ENCODE measurements around the gene JAZF1. TPM values are rescaled to one million over a fixed set of nuclear protein-coding genes. Genes with fewer than 3 reads are reported as not detected.

The JAZF1 gene
- total and polyA plus RNA-seq, 2 of the 4 experiments (the other 2 are of a cell fraction), result 8.4 to 10.5 TPM

- H3K4me2 ChIP-seq (ENCODE audit: low read depth, low read length), result no peak overlapping the region
- peaks cover 3% of the 10 kb centered on the region; the same call in 1 of the 2 replicates for H3K9me1 ChIP-seq (ENCODE audit: insufficient read depth, low read length)
- H3K18ac ChIP-seq (ENCODE audit: low read depth, low read length), result no peak overlapping the region
- H3K79me1 ChIP-seq (ENCODE audit: low read depth in 1 of 2, low read length in 2 of 2), result peaks cover 7 to 9% of the 10 kb centered on the region in 2 experiments; a peak in 1 of 4 replicates
- ChIA-PET POLR2A (ENCODE audit: unreplicated experiment) (no interaction called here), CTCF (no interaction called here)
- H4K8ac ChIP-seq (ENCODE audit: low read depth in 2 of 2, low read length in 2 of 2), result no peak overlapping the region
- no peaks in the 10 kb centered on the region for H3K36me3 ChIP-seq (ENCODE audit: control insufficient read depth, insufficient read depth, low read length)
- H2BK20ac ChIP-seq (ENCODE audit: low read depth, low read length), result no peak overlapping the region
- no peak overlapping the region for H3K56ac ChIP-seq (ENCODE audit: extremely low read depth, insufficient read depth, low read length)
- dilution Hi-C loops (cut with HindIII; ENCODE audit: low sequenced_read_pairs, unreplicated experiment), result no loop called here
- H2AK9ac ChIP-seq (replicated peaks; ENCODE audit: low read depth, low read length, poor library complexity), result no peak overlapping the region
- in situ Hi-C loops (cut with MboI; ENCODE audit: low sequenced_read_pairs), result no loop called here
- H4K5ac ChIP-seq (ENCODE audit: low read depth, low read length), result no peak overlapping the region
- H3K9ac ChIP-seq (ENCODE audit: low read depth, low read length), result no peak overlapping the region
- no peaks in the 10 kb centered on the region for H3K9me3 ChIP-seq (ENCODE audit: control insufficient read depth, insufficient read depth, low read length)
- no peak overlapping the region for H4K91ac ChIP-seq (ENCODE audit: insufficient read depth, low read depth, low read length)
- no TSS peak for BruUV-seq (replicated peaks)
- no peak overlapping the region for H2BK120ac ChIP-seq (ENCODE audit: low read depth, low read length)
- no peak overlapping the region for H2BK15ac ChIP-seq (ENCODE audit: low read depth, low read length)
- H3K4me1 ChIP-seq (ENCODE audit: control insufficient read depth, insufficient read depth, low read length), result 0 out of 2 replicates have a peak, but pooled peaks cover 2% of the 10 kb centered on the region
- no peak overlapping the region for H2AK5ac ChIP-seq (ENCODE audit: low read depth, low read length)
- DNase-seq (no peak), ATAC-seq (ENCODE audit: low read depth) (no peak)
- 0 out of 2 replicates have a peak, but pooled peaks cover 9% of the 10 kb centered on the region for H4K20me1 ChIP-seq (ENCODE audit: insufficient read depth, low read length)
- H3K4me3 ChIP-seq (ENCODE audit: insufficient read depth, low read depth, low read length), result no peak overlapping the region
- no peak overlapping the region for H2BK5ac ChIP-seq (ENCODE audit: low read depth, low read length, poor library complexity, severe bottlenecking)
- H3K27me3 ChIP-seq (ENCODE audit: control insufficient read depth, insufficient read depth, low read length), result no peaks in the 10 kb centered on the region
- no peak overlapping the region for H3K4ac ChIP-seq (ENCODE audit: low read depth, low read length)
- no peak overlapping the region for H3K14ac ChIP-seq (replicated peaks; ENCODE audit: low read depth, low read length)
- intact Hi-C loops (cut with micrococcal nuclease), result no loop called here
- H3K27ac ChIP-seq (ENCODE audit: insufficient read depth, low read length), result no peak overlapping the region
- WGBS, 2 experiments (ENCODE audit: extremely low coverage in 2 of 2, insufficient read length in 1 of 2), result 83% methylated on average over 1 of the region's 17 CpGs; no CpG with 5 or more reads in 1 of the 2 experiments
- H2AFZ ChIP-seq (replicated peaks; ENCODE audit: low read length, poor library complexity), result no peak overlapping the region
- no peak overlapping the region for H3K23ac ChIP-seq (ENCODE audit: low read depth, low read length)
- no peak for TF ChIP-seq MXI1 (IDR thresholded peaks at IDR 0.05; ENCODE audit: borderline replicate concordance, low read depth, low read length)
- TF ChIP-seq, protein P1, sequence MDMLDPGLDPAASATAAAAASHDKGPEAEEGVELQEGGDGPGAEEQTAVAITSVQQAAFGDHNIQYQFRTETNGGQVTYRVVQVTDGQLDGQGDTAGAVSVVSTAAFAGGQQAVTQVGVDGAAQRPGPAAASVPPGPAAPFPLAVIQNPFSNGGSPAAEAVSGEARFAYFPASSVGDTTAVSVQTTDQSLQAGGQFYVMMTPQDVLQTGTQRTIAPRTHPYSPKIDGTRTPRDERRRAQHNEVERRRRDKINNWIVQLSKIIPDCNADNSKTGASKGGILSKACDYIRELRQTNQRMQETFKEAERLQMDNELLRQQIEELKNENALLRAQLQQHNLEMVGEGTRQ (IDR thresholded peaks at IDR 0.05; ENCODE audit: low read depth, low read length), result no peak
- TF ChIP-seq RAD21 (IDR thresholded peaks at IDR 0.05; ENCODE audit: low read length), result no peak
- no peak for TF ChIP-seq CHD1 (IDR thresholded peaks at IDR 0.05; ENCODE audit: low read depth, low read length)
- TF ChIP-seq RFX5 (IDR thresholded peaks at IDR 0.05; ENCODE audit: low read depth, low read length), result no peak
- no peak for TF ChIP-seq RCOR1 (IDR thresholded peaks at IDR 0.05; ENCODE audit: insufficient replicate concordance, low read length)
- TF ChIP-seq, protein P2, sequence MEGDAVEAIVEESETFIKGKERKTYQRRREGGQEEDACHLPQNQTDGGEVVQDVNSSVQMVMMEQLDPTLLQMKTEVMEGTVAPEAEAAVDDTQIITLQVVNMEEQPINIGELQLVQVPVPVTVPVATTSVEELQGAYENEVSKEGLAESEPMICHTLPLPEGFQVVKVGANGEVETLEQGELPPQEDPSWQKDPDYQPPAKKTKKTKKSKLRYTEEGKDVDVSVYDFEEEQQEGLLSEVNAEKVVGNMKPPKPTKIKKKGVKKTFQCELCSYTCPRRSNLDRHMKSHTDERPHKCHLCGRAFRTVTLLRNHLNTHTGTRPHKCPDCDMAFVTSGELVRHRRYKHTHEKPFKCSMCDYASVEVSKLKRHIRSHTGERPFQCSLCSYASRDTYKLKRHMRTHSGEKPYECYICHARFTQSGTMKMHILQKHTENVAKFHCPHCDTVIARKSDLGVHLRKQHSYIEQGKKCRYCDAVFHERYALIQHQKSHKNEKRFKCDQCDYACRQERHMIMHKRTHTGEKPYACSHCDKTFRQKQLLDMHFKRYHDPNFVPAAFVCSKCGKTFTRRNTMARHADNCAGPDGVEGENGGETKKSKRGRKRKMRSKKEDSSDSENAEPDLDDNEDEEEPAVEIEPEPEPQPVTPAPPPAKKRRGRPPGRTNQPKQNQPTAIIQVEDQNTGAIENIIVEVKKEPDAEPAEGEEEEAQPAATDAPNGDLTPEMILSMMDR (conservative IDR thresholded peaks at IDR 0.05; ENCODE audit: low read depth, low read length), result no peak
- TF ChIP-seq MAZ (IDR thresholded peaks at IDR 0.05; ENCODE audit: borderline replicate concordance, low read depth, low read length), result no peak
- TF ChIP-seq POLR2A (IDR thresholded peaks at IDR 0.05; ENCODE audit: low read depth, low read length), result no peak
- TF ChIP-seq CEBPB (IDR thresholded peaks at IDR 0.05; ENCODE audit: low read depth, low read length), result no peak
- no peak for TF ChIP-seq FOS (IDR thresholded peaks at IDR 0.05; ENCODE audit: low read depth, low read length)
- TF ChIP-seq SMC3 (IDR thresholded peaks at IDR 0.05; ENCODE audit: low read depth, low read length), result no peak
- no peak for TF ChIP-seq BHLHE40 (IDR thresholded peaks at IDR 0.05; ENCODE audit: low read depth, low read length)
- TF ChIP-seq ELK1 (IDR thresholded peaks at IDR 0.05; ENCODE audit: borderline replicate concordance, low read depth, low read length), result no peak
- no peak for TF ChIP-seq MAFK (IDR thresholded peaks at IDR 0.05; ENCODE audit: low read depth, low read length)
Observed at GRCh38 chr7:27872356-27873275, 308.0 kb downstream of the JAZF1 start.

Data from IMR-90 (cell line).